GM12878 (cell line): ENCODE measurements around the gene MAP2K1.

ENCODE experiments used
- ATF2 ChIP-seq: IDR thresholded peaks from 2 replicates; pipeline ENCODE4 v1.6.1; 2012; ENCODE audit warnings: low read length, inconsistent platforms
- CTCF ChIP-seq, 3 experiments: IDR thresholded peaks in 2 of 3; conservative IDR thresholded peaks in 1 of 3; 2 replicates each; pipeline ENCODE4 v1.5.1; 2011; ENCODE audit warnings: low read depth in 3 of 3, low read length in 3 of 3, mild to moderate bottlenecking in 3 of 3, control low read depth in 2 of 3, moderate library complexity in 2 of 3, inconsistent platforms in 1 of 3, mixed read lengths in 1 of 3; ENCODE audit not compliant: control insufficient read depth in 2 of 3, insufficient read depth in 1 of 3; ENCODE audit errors: extremely low read depth in 1 of 3
- HDAC6 ChIP-seq: fragments of 200-600 bp; sonication (generic); IDR thresholded peaks from one replicate; pipeline ENCODE4 v1.8.0; 2017; ENCODE audit warnings: antibody characterized with exemption; ENCODE audit not compliant: unreplicated experiment
- POLR2A ChIP-seq: IDR thresholded peaks from 2 replicates; pipeline ENCODE4 v1.6.1; 2011; ENCODE audit warnings: low read depth, mild to moderate bottlenecking, low read length
- ZBTB33 ChIP-seq: fragments of 450-650 bp; IDR thresholded peaks from 2 replicates; pipeline ENCODE4 v1.6.1; 2017; ENCODE audit warnings: mild to moderate bottlenecking

- TF ChIP-seq CTCF (IDR thresholded peaks at IDR 0.05 in 2 of 3, conservative IDR thresholded peaks at IDR 0.05 in 1 of 3; ENCODE audit: control insufficient read depth in 2 of 3, extremely low read depth in 1 of 3, insufficient read depth in 1 of 3, low read depth in 3 of 3, low read length in 3 of 3), result no peak
- TF ChIP-seq ATF2, result no peak
- TF ChIP-seq POLR2A, result no peak
- no peak for TF ChIP-seq ZBTB33
- TF ChIP-seq HDAC6, result no peak
Measured at GRCh38 chr15:66399276-66399675, 12.6 kb downstream of the MAP2K1 start.
